Stimulated activated CD4-positive, alpha-beta T cell treated with anti-CD3 and anti-CD28 coated beads, Interleukin-12 subunit alpha, Interleukin-12 subunit beta, amount 100 ng/mL, for 24 hours (primary cell): ENCODE results near the gene DBP.

Experiments
- DNase-seq, 2 experiments: peaks; one replicate each; pipeline ENCODE4 v3.0.0-alpha.2; 2020; ENCODE audit warnings: low read depth in 2 of 2

The DBP gene

GRCh38 chr19:48609571-48610108 lies 27.5 kb downstream of the DBP start:
- no peak for DNase-seq

- no peak for DNase-seq
These were observed 28.3 kb downstream of the DBP start for GRCh38 chr19:48608798-48609263.

GRCh38 chr19:48607359-48607755 lies 29.8 kb downstream of the DBP start:
- no peak for DNase-seq

DNA sequence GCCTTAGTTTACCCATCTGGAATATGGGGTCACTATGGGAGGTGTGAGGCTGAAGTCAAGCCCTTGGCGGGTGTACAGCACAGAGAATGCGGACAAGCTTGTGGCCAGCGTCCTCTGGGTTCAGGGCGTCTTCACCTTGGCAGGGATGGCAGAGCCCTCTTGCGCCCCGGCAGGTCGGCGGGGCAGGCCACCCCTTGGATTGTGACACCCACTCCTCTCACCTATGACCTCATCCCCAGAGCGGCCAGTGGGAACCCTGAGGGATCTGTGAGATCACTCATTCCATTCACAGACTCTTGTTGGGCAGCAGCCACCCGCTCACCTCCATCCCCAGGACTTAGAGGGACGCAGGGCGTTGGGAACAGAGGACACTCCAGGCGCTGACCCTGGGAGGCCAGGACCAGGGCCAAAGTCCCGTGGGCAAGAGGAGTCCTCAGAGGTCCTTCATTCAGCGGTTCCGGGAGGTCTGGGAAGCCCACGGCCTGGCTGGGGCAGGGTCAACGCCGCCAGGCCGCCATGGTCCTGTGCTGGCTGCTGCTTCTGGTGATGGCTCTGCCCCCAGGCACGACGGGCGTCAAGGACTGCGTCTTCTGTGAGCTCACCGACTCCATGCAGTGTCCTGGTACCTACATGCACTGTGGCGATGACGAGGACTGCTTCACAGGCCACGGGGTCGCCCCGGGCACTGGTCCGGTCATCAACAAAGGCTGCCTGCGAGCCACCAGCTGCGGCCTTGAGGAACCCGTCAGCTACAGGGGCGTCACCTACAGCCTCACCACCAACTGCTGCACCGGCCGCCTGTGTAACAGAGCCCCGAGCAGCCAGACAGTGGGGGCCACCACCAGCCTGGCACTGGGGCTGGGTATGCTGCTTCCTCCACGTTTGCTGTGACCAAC lies 30.5 kb downstream of the DBP start, which contains the start of gene SPACA4:
Gene SPACA4 (plus strand): TSS at position 280 of the 896 bp plus-strand sequence. CDS start 237 bp downstream, at position 517.
- no peak for DNase-seq

- DNase-seq, result no peak
These were observed 33.3 kb downstream of the DBP start for GRCh38 chr19:48603850-48604249.

DNA sequence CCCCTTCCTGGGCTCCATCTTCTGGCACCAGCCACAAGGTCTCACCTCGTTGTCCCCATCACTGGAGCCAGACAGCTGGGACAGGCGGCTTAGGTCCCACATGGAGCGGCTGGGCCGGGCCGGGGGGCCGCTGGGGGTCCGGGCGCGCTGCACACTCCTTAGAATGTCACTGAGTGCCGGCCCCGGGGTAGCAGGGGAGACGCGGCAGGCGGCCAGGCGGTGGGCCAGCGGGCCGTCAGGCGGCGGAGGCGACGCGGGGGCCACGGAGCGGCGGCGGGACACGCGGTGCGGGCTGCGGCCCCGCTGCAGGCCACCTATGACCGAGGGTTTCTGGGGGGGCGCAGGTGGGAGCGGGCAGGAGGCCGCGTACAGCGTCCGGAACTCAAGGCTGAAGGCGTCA lies 33.7 kb downstream of the DBP start:
- no peak for DNase-seq

DNA sequence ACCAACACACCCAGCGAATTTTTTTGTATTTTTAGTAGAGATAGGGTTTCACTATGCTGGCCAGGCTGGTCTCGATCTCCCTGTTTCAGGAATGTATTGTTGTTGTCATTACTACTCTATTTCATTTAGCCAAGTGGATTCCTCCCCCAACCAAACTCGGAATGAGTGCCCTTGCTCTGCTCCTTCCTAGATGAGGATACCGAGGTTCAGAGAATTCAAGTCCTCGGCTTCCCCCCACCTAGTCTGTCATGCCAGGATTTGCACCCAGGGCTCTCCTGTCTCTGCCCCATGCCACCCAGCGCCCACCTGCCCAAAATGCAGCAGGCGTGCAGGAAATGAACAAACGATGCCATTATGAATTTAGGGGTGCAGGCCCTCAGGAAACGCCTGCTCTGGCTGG lies 34.2 kb downstream of the DBP start:
- no peak for DNase-seq

- no peak for DNase-seq
These were observed 36.3 kb downstream of the DBP start for GRCh38 chr19:48600679-48601417.

GRCh38 chr19:48598996-48599700 lies 38.0 kb downstream of the DBP start:
- DNase-seq, result no peak

- DNase-seq, result no peak
These were observed 40.3 kb downstream of the DBP start for GRCh38 chr19:48596679-48597465.

DNA sequence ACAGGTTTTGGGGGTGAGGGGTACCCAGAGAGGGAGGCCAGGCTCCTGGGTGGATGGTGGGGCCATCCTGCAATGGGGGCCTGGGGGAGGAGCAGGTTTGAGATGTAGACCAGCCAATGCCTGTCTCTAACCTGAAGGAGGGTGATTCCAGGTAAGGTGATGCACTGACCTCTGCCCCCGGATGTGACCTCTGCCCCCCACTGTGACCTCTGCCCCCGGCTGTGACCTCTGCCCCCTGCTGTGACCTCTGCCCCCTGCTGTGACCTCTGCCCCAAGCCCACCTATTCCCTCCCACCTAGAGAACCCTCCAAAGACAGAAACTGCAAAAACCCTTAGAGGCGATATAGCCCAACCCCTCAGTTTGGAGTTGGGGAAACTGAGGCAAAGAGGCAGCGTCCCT lies 40.9 kb downstream of the DBP start:
- DNase-seq, result no peak

DNA sequence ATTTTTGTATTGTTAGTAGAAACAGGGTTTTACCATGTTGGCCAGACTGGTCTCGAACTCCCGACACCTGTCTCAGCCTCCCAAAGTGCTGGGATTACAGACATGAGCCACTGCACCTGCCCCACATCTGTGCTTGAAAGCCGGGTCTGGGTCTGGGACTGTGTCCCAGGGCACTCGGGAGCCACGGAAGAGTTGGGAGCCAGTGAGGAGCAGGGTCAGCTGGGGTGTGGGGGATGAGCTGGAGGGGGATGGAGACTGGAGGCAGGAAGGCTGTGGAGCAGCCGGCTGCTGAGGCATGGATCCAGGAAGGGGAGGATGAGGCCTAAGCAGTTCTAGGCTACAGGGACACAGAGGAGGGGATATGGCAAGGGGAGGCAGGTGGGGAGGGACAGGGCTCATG lies 41.3 kb downstream of the DBP start:
- DNase-seq, result no peak

- DNase-seq, result no peak
These were observed 42.0 kb downstream of the DBP start for GRCh38 chr19:48595171-48595570.

- no peak for DNase-seq
These were observed 46.2 kb downstream of the DBP start for GRCh38 chr19:48591021-48591420.

GRCh38 chr19:48588670-48589401 lies 48.3 kb downstream of the DBP start:
- peak; percentile 64 to 86 for DNase-seq

DNA sequence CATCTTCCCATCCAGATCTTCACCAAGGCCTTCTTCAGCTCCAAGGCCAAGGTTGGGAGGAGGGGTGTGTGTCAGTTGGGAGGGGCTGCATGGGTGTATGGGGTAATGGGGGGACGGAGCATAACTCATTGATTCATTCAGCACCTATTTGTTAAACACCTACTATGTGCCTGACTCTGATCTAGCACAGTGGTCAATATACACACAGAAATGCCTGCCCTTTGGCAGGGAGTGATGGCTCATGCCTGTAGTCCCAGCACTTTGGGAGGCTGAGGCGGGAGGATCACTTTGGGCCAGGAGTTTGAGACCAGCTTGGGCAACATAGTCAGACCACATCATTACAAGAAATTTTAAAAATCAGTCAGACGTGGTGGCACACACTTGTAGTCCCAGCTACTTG lies 49.8 kb downstream of the DBP start:
- DNase-seq, result no peak

- DNase-seq, result no peak
These were observed 55.0 kb downstream of the DBP start for GRCh38 chr19:48582168-48582567.
